DLD1 (cell line): ENCODE data around the gene NDUFAF7.
"Not testable (repeated sequence)": the region's sequence is repeated elsewhere in the genome, so short reads cannot be mapped to it uniquely, and the experiment has no call there.

Source experiments
- in situ Hi-C: cut with HindIII; loops from 2 replicates; pipeline ENCODE4 v1.10.0; 2017; ENCODE audit warnings: low sequenced_read_pairs

NDUFAF7 gene

GRCh38 chr2:37276291-37276690 is 44.8 kb downstream of the NDUFAF7 start:
- in situ Hi-C loops, result no loop called here

DNA sequence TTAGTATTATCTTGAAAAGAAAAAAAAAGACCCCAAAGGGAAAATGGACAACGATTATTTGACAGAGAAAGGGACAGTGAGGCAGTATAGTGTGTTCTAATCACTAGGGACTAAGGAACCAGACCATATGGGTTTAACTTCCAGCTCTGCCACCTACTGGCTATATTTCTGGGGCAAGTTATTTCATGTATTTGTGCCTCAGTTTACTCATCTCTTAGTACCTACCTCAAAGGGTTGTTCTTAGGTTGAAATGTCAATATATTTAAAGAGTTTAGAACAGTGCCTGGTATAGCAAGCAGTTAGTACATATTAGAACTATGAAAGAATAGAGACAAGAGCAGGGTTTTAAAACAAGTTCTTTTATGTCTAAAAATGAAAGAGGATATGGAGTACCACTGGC is 50.5 kb downstream of the NDUFAF7 start:
- in situ Hi-C loops, result no loop called here

- in situ Hi-C loops, result no loop called here
Observed at GRCh38 chr2:37282746-37283145, 51.3 kb downstream of the NDUFAF7 start.

DNA sequence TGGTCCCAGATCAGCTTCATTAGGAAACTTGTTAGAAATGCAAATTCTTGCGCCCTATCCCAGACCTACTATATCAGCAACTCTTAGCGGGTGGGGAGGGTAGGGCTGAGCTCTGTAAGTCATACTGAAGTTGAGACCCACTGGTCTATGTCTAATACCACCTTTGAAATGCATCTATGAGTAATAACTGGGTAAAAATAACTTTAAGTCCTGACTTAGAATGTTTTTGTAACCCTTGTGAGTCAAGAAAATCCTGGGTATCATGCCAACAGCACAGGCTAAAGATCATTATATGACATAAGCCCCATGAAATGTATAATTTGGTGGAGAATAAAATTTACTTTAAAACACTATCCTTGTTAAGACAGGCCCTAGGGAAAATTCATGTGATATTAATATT is 51.7 kb downstream of the NDUFAF7 start:
- in situ Hi-C loops, result no loop called here

GRCh38 chr2:37284381-37284780 is 52.9 kb downstream of the NDUFAF7 start:
- in situ Hi-C loops, result no loop called here

GRCh38 chr2:37287966-37288365 is 56.5 kb downstream of the NDUFAF7 start:
- in situ Hi-C loops, result no loop called here

DNA sequence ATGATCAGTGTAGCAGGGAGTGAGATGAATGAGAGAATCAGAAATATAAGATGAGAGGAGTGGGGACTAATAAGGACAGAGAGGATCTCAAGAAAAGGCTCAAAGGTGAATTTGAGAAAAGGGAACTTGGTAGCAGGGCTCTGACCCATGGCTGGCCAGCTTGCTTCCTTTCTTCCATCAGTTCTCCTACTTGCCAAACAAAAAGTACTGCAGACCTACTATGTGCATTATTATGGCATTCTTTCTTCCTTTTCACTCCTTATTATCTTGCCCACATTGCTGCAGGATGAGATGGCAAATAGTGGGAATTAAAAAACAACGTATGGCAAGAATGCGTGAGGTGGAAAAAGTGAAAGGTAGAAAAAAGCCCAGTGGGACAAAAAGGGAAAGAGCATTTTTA is 60.2 kb downstream of the NDUFAF7 start:
- in situ Hi-C loops, result no loop called here

DNA sequence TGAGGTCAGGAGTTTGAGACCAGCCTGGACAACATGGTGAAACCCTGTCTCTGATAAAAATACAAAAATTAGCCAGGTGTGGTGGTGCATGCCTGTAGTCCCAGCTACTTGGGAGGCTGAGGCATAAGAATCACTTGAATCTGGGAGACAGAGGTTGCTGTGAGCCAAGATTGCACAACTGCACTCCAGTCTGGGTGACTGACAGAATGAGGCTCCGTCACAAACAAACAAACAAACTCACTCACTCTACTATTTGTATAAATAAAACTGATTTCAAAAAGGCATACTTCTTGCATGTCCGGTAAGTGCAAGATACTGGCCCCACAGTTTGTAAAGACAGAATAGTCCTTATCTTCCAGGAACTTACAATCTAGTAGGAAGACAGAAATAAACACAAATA is 63.4 kb downstream of the NDUFAF7 start:
- in situ Hi-C loops, result not testable (repeated sequence)

DNA sequence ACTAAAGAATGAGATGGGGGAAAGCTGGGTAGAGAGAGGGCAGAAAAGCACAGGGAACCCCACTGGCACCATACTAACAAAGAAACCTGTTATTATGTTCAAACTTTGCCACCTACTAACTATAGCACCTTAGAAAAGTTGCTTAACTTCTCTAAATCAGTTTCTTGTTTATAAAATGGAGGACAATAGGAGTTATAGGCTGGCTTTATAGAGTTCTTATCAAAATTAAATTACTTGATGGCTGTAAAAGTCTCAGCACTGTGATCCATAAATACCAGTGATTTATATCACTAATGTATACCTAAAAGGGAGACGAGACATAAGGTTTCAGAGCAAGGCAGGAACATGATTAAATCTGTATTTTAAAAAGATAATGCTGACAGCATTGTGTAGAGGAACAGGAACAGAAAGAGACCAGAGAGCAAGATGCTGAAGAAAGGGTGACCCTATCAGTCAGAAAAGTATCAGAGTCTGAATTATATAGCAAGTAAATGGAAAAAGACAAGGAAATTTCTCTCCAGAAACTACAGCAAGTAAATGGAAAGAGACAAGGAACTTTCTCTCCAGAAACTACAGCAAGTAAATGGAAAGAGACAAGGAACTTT is 64.1 kb downstream of the NDUFAF7 start:
- in situ Hi-C loops, result no loop called here

- in situ Hi-C loops, result no loop called here
Observed at GRCh38 chr2:37297632-37298031, 66.2 kb downstream of the NDUFAF7 start.
